ENCODE data around the gene RPGRIP1. TPM values are rescaled to one million over a fixed set of nuclear protein-coding genes. Genes with fewer than 3 reads are reported as not detected.
A peak's percentile ranks its signal among the peaks of the same experiment; 100 is the strongest.

The RPGRIP1 gene
- total RNA-seq, 1 experiment from 2014 or later: 0.07 TPM

GRCh38 chr14:21236948-21237797 is 42.7 kb upstream of the RPGRIP1 start:
- H3K27me3 Mint-ChIP-seq (ENCODE audit: low read depth): no peaks in the 10 kb centered on the region; the same call in 1 of the 2 replicates
- no peak overlapping the region for H3K14ac ChIP-seq (ENCODE audit: insufficient read depth, low read length)
- H3K9me3 ChIP-seq (ENCODE audit: control insufficient read depth, low read depth, low read length): no peaks in the 10 kb centered on the region
- no peak for DNase-seq
- H2BK5ac ChIP-seq (ENCODE audit: insufficient read length, low read length): no peak overlapping the region
- H3K4me3 Mint-ChIP-seq: no peak overlapping the region
- no peak overlapping the region for H4K5ac ChIP-seq (ENCODE audit: insufficient read length, low read depth, low read length)
- H4K91ac ChIP-seq (ENCODE audit: insufficient read length, low read depth, low read length): no peak overlapping the region
- no peak overlapping the region for H3K23ac ChIP-seq (ENCODE audit: insufficient read length, low read depth, low read length)
- no peaks in the 10 kb centered on the region for H3K27me3 ChIP-seq (ENCODE audit: insufficient read depth, low read length)
- no peaks in the 10 kb centered on the region for H3K9me3 Mint-ChIP-seq
- H3K9ac ChIP-seq (ENCODE audit: extremely low read depth, insufficient read length, low read length): no peak overlapping the region
- H3K27ac ChIP-seq (ENCODE audit: insufficient read length, low read depth, low read length): no peak overlapping the region
- no peak overlapping the region for H2BK12ac ChIP-seq (ENCODE audit: insufficient read length, low read depth, low read length)
- no peak overlapping the region for H2BK20ac ChIP-seq (ENCODE audit: low read depth, low read length, poor library complexity, severe bottlenecking)
- no peak overlapping the region for H2BK120ac ChIP-seq (ENCODE audit: low read depth, low read length, poor library complexity, severe bottlenecking)
- H3K79me1 ChIP-seq (ENCODE audit: insufficient read depth, low read depth, low read length, poor library complexity, severe bottlenecking): peaks cover 3% of the 10 kb centered on the region
- H3K4ac ChIP-seq (ENCODE audit: low read depth, low read length): no peak overlapping the region
- no peak overlapping the region for H2BK15ac ChIP-seq (ENCODE audit: low read depth, low read length)
- no peak overlapping the region for H2AFZ ChIP-seq (ENCODE audit: low read length)
- no peaks in the 10 kb centered on the region for H3K23me2 ChIP-seq (ENCODE audit: insufficient read length, low read depth, low read length, poor library complexity, severe bottlenecking)
- TF ChIP-seq CTCF (conservative IDR thresholded peaks at IDR 0.05): no peak
- H4K20me1 ChIP-seq (ENCODE audit: control insufficient read depth, insufficient read depth, insufficient read length): no peaks in the 10 kb centered on the region
- no peak overlapping the region for H3K4me2 ChIP-seq (ENCODE audit: insufficient read depth, insufficient read length, low read length)
- H3K18ac ChIP-seq (ENCODE audit: insufficient read length, low read depth, low read length): no peak overlapping the region
- H3K56ac ChIP-seq (ENCODE audit: insufficient read length, low read depth, low read length): no peak overlapping the region
- no peak overlapping the region for H2AK5ac ChIP-seq (ENCODE audit: insufficient read length, low read length)
- H3K79me2 ChIP-seq (ENCODE audit: insufficient read depth, low read length): peaks cover 72% of the 10 kb centered on the region; the same call in 1 of the 2 replicates
- no CpG with 5 or more reads among the region's 6 CpGs for WGBS (ENCODE audit: extremely low coverage, insufficient read length, low lambda C conversion rate)
- H3T11ph ChIP-seq (ENCODE audit: low read length): no peak overlapping the region
- no peaks in the 10 kb centered on the region for H3K4me1 ChIP-seq (ENCODE audit: insufficient read depth, low read length)
- H3K36me3 Mint-ChIP-seq (ENCODE audit: insufficient read depth in 1 of 3, low read depth in 3 of 3): peaks cover 33 to 80% (median 77%) of the 10 kb centered on the region in 3 experiments
- peak overlapping the region in 1 of 3 experiments; percentile 77; a peak in 2 of 7 replicates for H3K27ac Mint-ChIP-seq
- no peak overlapping the region for H4K8ac ChIP-seq (replicated peaks; ENCODE audit: insufficient read length, low read depth, low read length)
- peaks cover 21 to 42% of the 10 kb centered on the region in 2 experiments for H3K4me1 Mint-ChIP-seq
